Erythroblast (primary cell): ENCODE results near the gene RAD51B.

ENCODE experiments used
- DNase-seq, 2 experiments: peaks; one replicate each; lab custom pipeline; 2025; lab: John Stamatoyannopoulos, UW
- GATA1 ChIP-seq: IDR thresholded peaks from 2 replicates; pipeline ENCODE4 v1.6.1; 2011; ENCODE audit warnings: low read depth, mild to moderate bottlenecking, control low read depth, low read length, moderate library complexity
- POLR2A ChIP-seq: IDR thresholded peaks from 2 replicates; pipeline ENCODE4 v1.6.1; 2011; ENCODE audit warnings: mild to moderate bottlenecking, low read length

RAD51B gene

DNA sequence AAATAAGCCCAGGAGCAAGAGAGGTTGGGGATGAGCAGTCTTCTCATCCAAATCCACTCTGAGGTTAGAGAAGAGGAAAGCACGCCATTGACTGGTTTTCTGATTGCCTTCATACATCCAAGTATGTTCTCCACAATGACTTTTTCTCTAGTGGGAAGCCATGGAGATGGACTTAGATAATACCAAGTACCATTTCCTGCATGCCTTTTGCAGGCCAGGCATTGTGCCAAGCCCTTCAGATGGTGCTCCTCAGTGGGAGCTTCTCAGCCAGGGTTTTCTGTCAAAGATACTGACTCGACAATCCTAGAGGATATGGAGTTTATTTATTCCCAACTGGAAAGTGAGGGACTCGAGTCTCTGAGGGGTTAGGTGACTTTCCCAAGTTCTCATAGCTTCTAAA, 755.3 kb downstream of the RAD51B start:
- DNase-seq, result no peak
- no peak for TF ChIP-seq POLR2A
- TF ChIP-seq GATA1, result no peak

- TF ChIP-seq GATA1, result no peak
- TF ChIP-seq POLR2A, result no peak
- DNase-seq, result no peak
Measured at GRCh38 chr14:68575426-68575825, 755.8 kb downstream of the RAD51B start.

GRCh38 chr14:68576031-68576430, 756.5 kb downstream of the RAD51B start:
- no peak for TF ChIP-seq POLR2A
- TF ChIP-seq GATA1, result no peak
- DNase-seq, result no peak

GRCh38 chr14:68576496-68577244, 757.1 kb downstream of the RAD51B start:
- no peak for DNase-seq
- TF ChIP-seq POLR2A (no peak), GATA1 (no peak)

GRCh38 chr14:68577802-68578541, 758.4 kb downstream of the RAD51B start:
- TF ChIP-seq POLR2A, result no peak
- no peak for TF ChIP-seq GATA1
- DNase-seq, result no peak

DNA sequence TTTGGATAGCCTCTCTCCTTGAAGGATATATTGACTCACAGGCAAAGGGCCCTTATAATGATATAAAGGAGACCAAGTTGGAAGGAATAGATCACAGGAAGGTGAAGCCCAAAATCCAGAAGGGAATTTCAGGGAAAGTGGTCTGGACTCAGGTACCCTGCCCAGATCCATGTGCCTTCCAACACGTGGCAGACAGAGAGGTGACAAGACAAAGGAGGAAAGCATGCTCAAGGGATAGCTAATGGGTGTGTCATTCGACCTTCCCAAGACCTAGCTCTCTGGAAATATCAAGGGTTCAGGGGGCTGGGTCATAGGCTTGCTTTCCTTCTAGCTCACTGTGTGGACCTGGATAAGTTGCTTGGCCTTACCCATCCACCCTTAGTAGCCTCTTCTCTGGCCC, 759.0 kb downstream of the RAD51B start:
- DNase-seq, result no peak
- no peak for TF ChIP-seq GATA1
- TF ChIP-seq POLR2A, result no peak

DNA sequence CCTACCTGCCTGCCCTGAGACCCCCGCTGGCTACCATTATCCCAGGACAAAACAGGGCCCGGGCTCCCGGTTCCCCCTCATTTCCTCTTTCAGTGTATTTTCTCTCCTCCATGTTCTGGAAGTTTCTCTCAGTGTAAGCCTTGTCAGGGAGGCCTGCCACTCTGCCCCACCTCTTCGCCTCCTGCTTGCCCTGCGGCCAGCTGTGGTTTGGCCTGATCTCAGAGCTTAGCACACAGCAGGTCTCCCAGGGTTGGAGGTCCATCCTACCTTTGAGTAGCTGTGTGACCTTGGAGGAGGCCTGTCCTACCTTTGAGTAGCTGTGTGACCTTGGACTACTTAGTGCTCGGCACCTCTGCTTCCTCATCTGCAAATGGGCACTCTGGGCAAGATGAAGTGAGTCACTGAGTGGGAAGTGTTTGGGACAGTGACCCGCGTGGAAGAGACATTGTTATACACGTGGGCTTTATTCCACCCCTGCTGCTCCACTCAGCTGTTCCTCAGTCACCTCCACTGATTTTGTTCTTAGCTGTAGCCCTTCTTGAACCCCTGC, 760.6 kb downstream of the RAD51B start:
- no peak for DNase-seq
- TF ChIP-seq GATA1, result no peak
- no peak for TF ChIP-seq POLR2A

DNA sequence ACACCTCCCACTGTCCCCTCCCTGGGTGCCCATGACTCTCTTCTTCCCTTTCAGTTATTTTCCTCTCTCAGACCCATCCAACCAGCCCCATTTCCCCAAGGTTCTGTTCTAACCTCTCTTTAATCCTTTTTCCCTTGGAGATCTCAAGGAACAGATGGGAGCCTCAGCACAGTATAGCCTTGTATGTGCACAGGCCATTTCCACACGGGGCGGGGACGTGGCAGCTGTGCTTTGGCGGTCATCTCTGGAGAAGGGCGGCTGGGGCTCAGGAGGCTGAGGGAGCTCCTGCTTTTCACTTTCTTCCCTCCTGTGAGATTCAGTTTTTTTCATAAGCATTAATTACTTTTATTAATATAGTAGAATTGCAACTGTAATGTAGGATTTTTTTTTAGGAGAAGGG, 761.1 kb downstream of the RAD51B start:
- TF ChIP-seq POLR2A (no peak), GATA1 (no peak)
- DNase-seq, result no peak

GRCh38 chr14:68583548-68584280, 764.1 kb downstream of the RAD51B start:
- TF ChIP-seq POLR2A, result no peak
- TF ChIP-seq GATA1, result no peak
- DNase-seq, result no peak

DNA sequence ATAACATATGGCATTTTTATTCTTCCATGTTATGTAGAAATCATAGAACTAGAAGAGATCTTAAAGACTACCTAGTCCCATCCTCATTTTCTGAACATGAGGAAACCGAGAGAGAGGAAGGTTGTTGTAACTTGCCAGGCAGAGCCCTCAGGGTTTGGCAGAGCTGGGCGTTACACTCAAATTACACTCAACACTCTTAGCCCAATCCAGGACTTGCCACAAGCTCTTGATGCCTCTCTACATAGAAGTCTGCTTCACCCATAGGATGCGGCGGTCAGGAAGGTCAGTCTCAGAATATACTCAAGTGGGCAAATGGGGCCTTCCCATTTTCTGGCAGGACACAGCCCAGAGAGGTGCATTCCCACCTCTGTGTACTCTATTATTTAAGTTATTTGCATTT, 765.2 kb downstream of the RAD51B start:
- TF ChIP-seq GATA1 (no peak), POLR2A (no peak)
- DNase-seq, result no peak

GRCh38 chr14:68585690-68586089, 766.1 kb downstream of the RAD51B start:
- TF ChIP-seq GATA1 (no peak), POLR2A (no peak)

GRCh38 chr14:68586896-68587751, 767.5 kb downstream of the RAD51B start:
- no peak for DNase-seq
- TF ChIP-seq POLR2A (no peak), GATA1 (no peak)

More at GRCh38 chr14:68585690-68586089, 766.1 kb downstream of the RAD51B start:
- no peak for DNase-seq

- TF ChIP-seq POLR2A, result no peak
- no peak for TF ChIP-seq GATA1
Measured at GRCh38 chr14:68587931-68588330, 768.4 kb downstream of the RAD51B start.

More at GRCh38 chr14:68587931-68588330, 768.4 kb downstream of the RAD51B start:
- DNase-seq, result no peak
